Measurements from ENCODE around the gene CLRN2. TPM values are rescaled to one million over a fixed set of nuclear protein-coding genes. Genes with fewer than 3 reads are reported as not detected.

CLRN2 gene
- total and polyA plus RNA-seq, 10 of the 15 experiments (the other 5 are each of a cell fraction or from before 2014, with no cell fraction given): not detected

DNA sequence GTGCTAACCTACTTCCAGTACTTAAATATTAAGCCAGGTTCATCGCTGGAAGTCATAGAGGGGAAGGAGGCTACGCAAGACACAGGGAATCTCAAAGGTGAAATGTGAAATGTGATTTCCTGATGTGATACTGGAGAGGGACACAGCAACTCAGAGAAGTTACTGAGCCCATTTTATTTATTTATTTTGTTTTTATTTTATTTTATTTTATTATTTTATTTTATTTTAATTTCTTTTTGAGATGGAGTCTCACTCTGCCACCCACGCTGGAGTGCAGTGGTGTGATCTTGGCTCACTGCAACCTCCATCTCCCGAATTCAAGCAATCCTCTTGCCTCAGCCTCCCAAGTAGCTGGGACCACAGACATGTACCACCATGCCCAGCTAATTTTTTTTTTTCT lies 19.7 kb downstream of the CLRN2 start:
- Histone ChIP-seq H4K20me1 (ENCODE audit: control insufficient read depth, insufficient read depth) (no peaks in the 10 kb centered on the region), H3K27ac (ENCODE audit: control insufficient read depth, insufficient read depth) (no peak overlapping the region), H2AFZ (ENCODE audit: control insufficient read depth, low read depth, low read length) (no peak overlapping the region), H3K36me3 (ENCODE audit: control insufficient read depth in 2 of 2, insufficient read depth in 2 of 2, low read length in 1 of 2) (no peaks in the 10 kb centered on the region), H3K4me1 (ENCODE audit: control insufficient read depth, insufficient read depth, low read length) (no peaks in the 10 kb centered on the region), H3K79me2 (ENCODE audit: control insufficient read depth, insufficient read depth, low read length) (no peaks in the 10 kb centered on the region), H3K4me2 (ENCODE audit: control insufficient read depth, insufficient read depth) (no peak overlapping the region), H3K9ac (ENCODE audit: control insufficient read depth, insufficient read depth, low read length) (no peak overlapping the region), H3K4me3 (no peak overlapping the region), H3K27me3 (replicated peaks in 1 of 2; ENCODE audit: control insufficient read depth in 2 of 2, insufficient read depth in 2 of 2, low read length in 1 of 2) (no peaks in the 10 kb centered on the region), H3K9me3 (replicated peaks; ENCODE audit: control insufficient read depth, insufficient read depth, low read length) (no peaks in the 10 kb centered on the region)
- SMC1A ChIA-PET (ENCODE audit: uncharacterized antibody, unreplicated experiment): interaction anchor here (0.6 kb wide), 1 partner anchor 33 kb away, joined by 3 read pairs; no protein-coding TSS in a partner anchor
- ATAC-seq (no peak), FAIRE-seq (no peak), DNase-seq (ENCODE audit: low read depth, low spot score) (no peak)
- TF ChIP-seq NFYA (IDR thresholded peaks at IDR 0.05; ENCODE audit: borderline replicate concordance, low read depth, low read length) (no peak), TAF1 (IDR thresholded peaks at IDR 0.05; ENCODE audit: borderline replicate concordance, low read depth, low read length) (no peak), POLR2A (IDR thresholded peaks at IDR 0.05; ENCODE audit: low read depth, low read length) (no peak), ZBED1 (IDR thresholded peaks at IDR 0.05; ENCODE audit: borderline replicate concordance) (no peak), SPI1 (IDR thresholded peaks at IDR 0.05; ENCODE audit: borderline replicate concordance, insufficient read depth, low read depth, low read length) (no peak), RELA (IDR thresholded peaks at IDR 0.05; ENCODE audit: borderline replicate concordance, partially characterized antibody) (no peak), FOXK2 (IDR thresholded peaks at IDR 0.05) (no peak), CHD1 (IDR thresholded peaks at IDR 0.05; ENCODE audit: low read depth, low read length) (no peak), FOXM1 (IDR thresholded peaks at IDR 0.05; ENCODE audit: low read depth, low read length) (no peak), IKZF1 (conservative IDR thresholded peaks at IDR 0.05) (no peak)
- TF ChIP-seq, protein P1, sequence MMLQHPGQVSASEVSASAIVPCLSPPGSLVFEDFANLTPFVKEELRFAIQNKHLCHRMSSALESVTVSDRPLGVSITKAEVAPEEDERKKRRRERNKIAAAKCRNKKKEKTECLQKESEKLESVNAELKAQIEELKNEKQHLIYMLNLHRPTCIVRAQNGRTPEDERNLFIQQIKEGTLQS (IDR thresholded peaks at IDR 0.05; ENCODE audit: borderline replicate concordance, extremely low read depth, low read depth, low read length): no peak
- TF ChIP-seq, protein P2, sequence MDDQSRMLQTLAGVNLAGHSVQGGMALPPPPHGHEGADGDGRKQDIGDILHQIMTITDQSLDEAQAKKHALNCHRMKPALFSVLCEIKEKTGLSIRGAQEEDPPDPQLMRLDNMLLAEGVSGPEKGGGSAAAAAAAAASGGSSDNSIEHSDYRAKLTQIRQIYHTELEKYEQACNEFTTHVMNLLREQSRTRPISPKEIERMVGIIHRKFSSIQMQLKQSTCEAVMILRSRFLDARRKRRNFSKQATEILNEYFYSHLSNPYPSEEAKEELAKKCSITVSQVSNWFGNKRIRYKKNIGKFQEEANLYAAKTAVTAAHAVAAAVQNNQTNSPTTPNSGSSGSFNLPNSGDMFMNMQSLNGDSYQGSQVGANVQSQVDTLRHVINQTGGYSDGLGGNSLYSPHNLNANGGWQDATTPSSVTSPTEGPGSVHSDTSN (IDR thresholded peaks at IDR 0.05; ENCODE audit: insufficient replicate concordance, low read depth, low read length): no peak
- TF ChIP-seq, protein P3, sequence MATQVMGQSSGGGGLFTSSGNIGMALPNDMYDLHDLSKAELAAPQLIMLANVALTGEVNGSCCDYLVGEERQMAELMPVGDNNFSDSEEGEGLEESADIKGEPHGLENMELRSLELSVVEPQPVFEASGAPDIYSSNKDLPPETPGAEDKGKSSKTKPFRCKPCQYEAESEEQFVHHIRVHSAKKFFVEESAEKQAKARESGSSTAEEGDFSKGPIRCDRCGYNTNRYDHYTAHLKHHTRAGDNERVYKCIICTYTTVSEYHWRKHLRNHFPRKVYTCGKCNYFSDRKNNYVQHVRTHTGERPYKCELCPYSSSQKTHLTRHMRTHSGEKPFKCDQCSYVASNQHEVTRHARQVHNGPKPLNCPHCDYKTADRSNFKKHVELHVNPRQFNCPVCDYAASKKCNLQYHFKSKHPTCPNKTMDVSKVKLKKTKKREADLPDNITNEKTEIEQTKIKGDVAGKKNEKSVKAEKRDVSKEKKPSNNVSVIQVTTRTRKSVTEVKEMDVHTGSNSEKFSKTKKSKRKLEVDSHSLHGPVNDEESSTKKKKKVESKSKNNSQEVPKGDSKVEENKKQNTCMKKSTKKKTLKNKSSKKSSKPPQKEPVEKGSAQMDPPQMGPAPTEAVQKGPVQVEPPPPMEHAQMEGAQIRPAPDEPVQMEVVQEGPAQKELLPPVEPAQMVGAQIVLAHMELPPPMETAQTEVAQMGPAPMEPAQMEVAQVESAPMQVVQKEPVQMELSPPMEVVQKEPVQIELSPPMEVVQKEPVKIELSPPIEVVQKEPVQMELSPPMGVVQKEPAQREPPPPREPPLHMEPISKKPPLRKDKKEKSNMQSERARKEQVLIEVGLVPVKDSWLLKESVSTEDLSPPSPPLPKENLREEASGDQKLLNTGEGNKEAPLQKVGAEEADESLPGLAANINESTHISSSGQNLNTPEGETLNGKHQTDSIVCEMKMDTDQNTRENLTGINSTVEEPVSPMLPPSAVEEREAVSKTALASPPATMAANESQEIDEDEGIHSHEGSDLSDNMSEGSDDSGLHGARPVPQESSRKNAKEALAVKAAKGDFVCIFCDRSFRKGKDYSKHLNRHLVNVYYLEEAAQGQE (IDR thresholded peaks at IDR 0.05; ENCODE audit: low read depth, low read length): no peak
- TF ChIP-seq, protein P4, sequence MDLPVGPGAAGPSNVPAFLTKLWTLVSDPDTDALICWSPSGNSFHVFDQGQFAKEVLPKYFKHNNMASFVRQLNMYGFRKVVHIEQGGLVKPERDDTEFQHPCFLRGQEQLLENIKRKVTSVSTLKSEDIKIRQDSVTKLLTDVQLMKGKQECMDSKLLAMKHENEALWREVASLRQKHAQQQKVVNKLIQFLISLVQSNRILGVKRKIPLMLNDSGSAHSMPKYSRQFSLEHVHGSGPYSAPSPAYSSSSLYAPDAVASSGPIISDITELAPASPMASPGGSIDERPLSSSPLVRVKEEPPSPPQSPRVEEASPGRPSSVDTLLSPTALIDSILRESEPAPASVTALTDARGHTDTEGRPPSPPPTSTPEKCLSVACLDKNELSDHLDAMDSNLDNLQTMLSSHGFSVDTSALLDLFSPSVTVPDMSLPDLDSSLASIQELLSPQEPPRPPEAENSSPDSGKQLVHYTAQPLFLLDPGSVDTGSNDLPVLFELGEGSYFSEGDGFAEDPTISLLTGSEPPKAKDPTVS (IDR thresholded peaks at IDR 0.05; ENCODE audit: low read depth, low read length): no peak
- in situ Hi-C loops (cut with MboI): no loop called here
- RAD21 ChIA-PET (ENCODE audit: unreplicated experiment): no interaction called here
- POLR2A ChIA-PET: no interaction called here
- CTCF ChIA-PET: no interaction called here
- WGBS (ENCODE audit: insufficient coverage, insufficient replicate concordance, low lambda C conversion rate, missing lambda C conversion rate): 80% methylated on average over 4 of the region's 4 CpGs
- BruUV-seq (replicated peaks): no TSS peak
- intact Hi-C loops (cut with micrococcal nuclease; ENCODE audit: unreplicated experiment): no loop called here

Measured in GM12878 (cell line).